ENCODE results near the gene CIAO1.
A peak's percentile ranks its signal among the peaks of the same experiment; 100 is the strongest.

The CIAO1 gene

GRCh38 chr2:96267159-96267971, 1.3 kb downstream of the CIAO1 start:
- POLR2A ChIA-PET = interaction anchor here (1.6 to 3.8 kb wide), 4 partner anchors 8 to 127 kb away, joined by 3 to 37 read pairs (median 6); partner anchors contain the start of gene STARD7
- peak; percentile 62 for DNase-seq (ENCODE audit: extremely low spot score)
- TF ChIP-seq HDGF (IDR thresholded peaks at IDR 0.05; ENCODE audit: borderline replicate concordance) (no peak), ARNT (IDR thresholded peaks at IDR 0.05) (no peak), PKNOX1 (IDR thresholded peaks at IDR 0.05) (no peak), L3MBTL2 (conservative IDR thresholded peaks at IDR 0.05) (no peak), NFRKB (IDR thresholded peaks at IDR 0.05) (no peak)
- CTCF ChIA-PET = interaction anchor here (0.5 to 0.6 kb wide), 3 partner anchors 11 to 110 kb away, joined by 3 to 10 read pairs (median 5); no protein-coding TSS in a partner anchor

GRCh38 chr2:96271995-96272394, 6.0 kb downstream of the CIAO1 start:
- CTCF ChIA-PET = no interaction called here
- no peak for DNase-seq (ENCODE audit: extremely low spot score)
- POLR2A ChIA-PET = no interaction called here
- TF ChIP-seq TARDBP (IDR thresholded peaks at IDR 0.05) (no peak), SP1 (IDR thresholded peaks at IDR 0.05) (no peak), FOXM1 (IDR thresholded peaks at IDR 0.05; ENCODE audit: borderline replicate concordance) (no peak), ELF4 (IDR thresholded peaks at IDR 0.05) (no peak), ARNT (IDR thresholded peaks at IDR 0.05) (no peak), SUZ12 (IDR thresholded peaks at IDR 0.05) (no peak), ZNF384 (IDR thresholded peaks at IDR 0.05) (no peak), CTBP1 (IDR thresholded peaks at IDR 0.05; ENCODE audit: borderline replicate concordance) (no peak), L3MBTL2 (conservative IDR thresholded peaks at IDR 0.05) (no peak), LEF1 (IDR thresholded peaks at IDR 0.05; ENCODE audit: borderline replicate concordance) (no peak), PKNOX1 (IDR thresholded peaks at IDR 0.05) (no peak)

DNA sequence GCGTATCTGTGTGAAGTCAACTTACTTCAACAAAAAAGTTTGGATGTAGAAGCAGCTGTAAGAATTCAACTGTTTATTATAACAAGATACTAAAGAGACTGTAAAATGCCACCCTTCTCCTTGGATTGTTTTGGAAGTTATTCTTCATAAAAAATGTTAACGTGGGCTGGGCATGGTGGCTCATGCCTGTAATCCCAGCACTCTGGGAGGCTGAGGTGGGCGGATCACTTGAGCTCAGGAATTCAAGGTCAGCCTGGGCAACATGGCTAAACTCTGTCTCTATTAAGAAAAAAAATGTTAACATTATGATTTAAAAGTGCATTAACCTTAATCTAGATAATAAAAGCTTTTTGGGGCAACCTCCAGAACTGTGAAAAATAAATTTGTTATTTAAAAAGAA, 7.7 kb downstream of the CIAO1 start:
- no peak for DNase-seq (ENCODE audit: extremely low spot score)
- CTCF ChIA-PET = interaction anchor here (0.5 kb wide), 1 partner anchor 20 kb away, joined by 3 read pairs; no protein-coding TSS in a partner anchor

GRCh38 chr2:96274355-96275056, 8.5 kb downstream of the CIAO1 start:
- ChIA-PET CTCF (interaction anchor here (0.5 kb wide), 1 partner anchor 20 kb away, joined by 3 read pairs; no protein-coding TSS in a partner anchor), POLR2A (interaction anchor here (0.7 to 1.1 kb wide), 2 partner anchors 8 to 9 kb away, joined by 3 to 8 read pairs; partner anchors contain the start of genes CIAO1 and TMEM127)

More for the DNA sequence above, 7.7 kb downstream of the CIAO1 start:
- POLR2A ChIA-PET = interaction anchor here (0.7 kb wide), 1 partner anchor 8 kb away, joined by 3 read pairs; the partner anchor contains the start of gene TMEM127
- TF ChIP-seq L3MBTL2 (conservative IDR thresholded peaks at IDR 0.05) (no peak), TARDBP (IDR thresholded peaks at IDR 0.05) (no peak), LEF1 (IDR thresholded peaks at IDR 0.05; ENCODE audit: borderline replicate concordance) (no peak)

GRCh38 chr2:96276787-96277499, 10.9 kb downstream of the CIAO1 start:
- ChIA-PET POLR2A (interaction anchor here (1.3 to 1.4 kb wide), 2 partner anchors 59 to 285 kb away, joined by 3 to 4 read pairs; partner anchors contain the start of genes ANKRD36C and NCAPH), CTCF (interaction anchor here (0.6 kb wide), 1 partner anchor 45 kb away, joined by 4 read pairs; no protein-coding TSS in a partner anchor)
- TF ChIP-seq NFRKB (IDR thresholded peaks at IDR 0.05) (no peak), FOXM1 (IDR thresholded peaks at IDR 0.05; ENCODE audit: borderline replicate concordance) (no peak), LEF1 (IDR thresholded peaks at IDR 0.05; ENCODE audit: borderline replicate concordance) (no peak), TARDBP (IDR thresholded peaks at IDR 0.05) (no peak), SP1 (IDR thresholded peaks at IDR 0.05) (no peak), ZNF384 (IDR thresholded peaks at IDR 0.05) (no peak), SUZ12 (IDR thresholded peaks at IDR 0.05) (no peak), FOXA1 (IDR thresholded peaks at IDR 0.05) (no peak), CTBP1 (IDR thresholded peaks at IDR 0.05; ENCODE audit: borderline replicate concordance) (no peak), L3MBTL2 (conservative IDR thresholded peaks at IDR 0.05) (no peak), ELF4 (IDR thresholded peaks at IDR 0.05) (no peak), HDGF (IDR thresholded peaks at IDR 0.05; ENCODE audit: borderline replicate concordance) (no peak), BHLHE40 (IDR thresholded peaks at IDR 0.05; ENCODE audit: borderline replicate concordance) (no peak), ARNT (IDR thresholded peaks at IDR 0.05) (no peak), FOXK2 (IDR thresholded peaks at IDR 0.05) (no peak), PKNOX1 (IDR thresholded peaks at IDR 0.05) (no peak)
- no peak for DNase-seq (ENCODE audit: extremely low spot score)

More at GRCh38 chr2:96274355-96275056, 8.5 kb downstream of the CIAO1 start:
- no peak for TF ChIP-seq TARDBP (IDR thresholded peaks at IDR 0.05)
- TF ChIP-seq CTBP1 (IDR thresholded peaks at IDR 0.05; ENCODE audit: borderline replicate concordance) = no peak
- TF ChIP-seq HDGF (IDR thresholded peaks at IDR 0.05; ENCODE audit: borderline replicate concordance) = no peak
- no peak for TF ChIP-seq ARNT (IDR thresholded peaks at IDR 0.05)
- TF ChIP-seq PKNOX1 (IDR thresholded peaks at IDR 0.05) = no peak
- no peak for TF ChIP-seq SP1 (IDR thresholded peaks at IDR 0.05)
- no peak for TF ChIP-seq ELF4 (IDR thresholded peaks at IDR 0.05)
- no peak for TF ChIP-seq BHLHE40 (IDR thresholded peaks at IDR 0.05; ENCODE audit: borderline replicate concordance)
- TF ChIP-seq SUZ12 (IDR thresholded peaks at IDR 0.05) = no peak
- no peak for TF ChIP-seq FOXM1 (IDR thresholded peaks at IDR 0.05; ENCODE audit: borderline replicate concordance)
- TF ChIP-seq NFRKB (IDR thresholded peaks at IDR 0.05) = no peak
- TF ChIP-seq FOXK2 (IDR thresholded peaks at IDR 0.05) = no peak
- no peak for TF ChIP-seq L3MBTL2 (conservative IDR thresholded peaks at IDR 0.05)
- no peak for TF ChIP-seq LEF1 (IDR thresholded peaks at IDR 0.05; ENCODE audit: borderline replicate concordance)
- no peak for TF ChIP-seq ZNF384 (IDR thresholded peaks at IDR 0.05)
- TF ChIP-seq FOXA1 (IDR thresholded peaks at IDR 0.05) = no peak
- DNase-seq (ENCODE audit: extremely low spot score) = no peak

Data from HEK293T (cell line).